DLD1 (cell line): ENCODE results near the gene TC2N.
"Not testable (repeated sequence)": the region's sequence is repeated elsewhere in the genome, so short reads cannot be mapped to it uniquely, and the experiment has no call there.

Experiments used
- in situ Hi-C: cut with HindIII; loops from 2 replicates; pipeline ENCODE4 v1.10.0; 2017; ENCODE audit warnings: low sequenced_read_pairs

TC2N gene

DNA sequence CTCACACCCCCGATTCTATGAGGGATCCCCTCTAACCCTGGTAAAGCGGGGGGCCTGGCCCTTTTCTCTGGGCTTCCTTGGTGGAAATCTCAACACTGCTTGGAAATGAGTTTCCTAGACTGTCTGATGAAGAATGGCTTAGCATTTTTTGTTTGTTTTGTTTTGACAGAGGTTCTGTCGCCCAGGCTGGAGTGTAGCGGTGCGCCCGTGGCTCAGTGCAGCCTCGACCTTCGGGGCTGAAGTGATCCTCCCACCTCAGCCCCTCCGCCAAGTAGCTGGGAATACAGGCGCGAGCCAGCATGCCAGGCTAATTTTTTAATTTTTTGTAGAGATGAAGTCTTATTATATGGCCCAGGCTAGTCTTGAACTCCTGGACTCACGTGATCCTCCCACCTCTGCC is 30.3 kb downstream of the TC2N start:
- in situ Hi-C loops = no loop called here

DNA sequence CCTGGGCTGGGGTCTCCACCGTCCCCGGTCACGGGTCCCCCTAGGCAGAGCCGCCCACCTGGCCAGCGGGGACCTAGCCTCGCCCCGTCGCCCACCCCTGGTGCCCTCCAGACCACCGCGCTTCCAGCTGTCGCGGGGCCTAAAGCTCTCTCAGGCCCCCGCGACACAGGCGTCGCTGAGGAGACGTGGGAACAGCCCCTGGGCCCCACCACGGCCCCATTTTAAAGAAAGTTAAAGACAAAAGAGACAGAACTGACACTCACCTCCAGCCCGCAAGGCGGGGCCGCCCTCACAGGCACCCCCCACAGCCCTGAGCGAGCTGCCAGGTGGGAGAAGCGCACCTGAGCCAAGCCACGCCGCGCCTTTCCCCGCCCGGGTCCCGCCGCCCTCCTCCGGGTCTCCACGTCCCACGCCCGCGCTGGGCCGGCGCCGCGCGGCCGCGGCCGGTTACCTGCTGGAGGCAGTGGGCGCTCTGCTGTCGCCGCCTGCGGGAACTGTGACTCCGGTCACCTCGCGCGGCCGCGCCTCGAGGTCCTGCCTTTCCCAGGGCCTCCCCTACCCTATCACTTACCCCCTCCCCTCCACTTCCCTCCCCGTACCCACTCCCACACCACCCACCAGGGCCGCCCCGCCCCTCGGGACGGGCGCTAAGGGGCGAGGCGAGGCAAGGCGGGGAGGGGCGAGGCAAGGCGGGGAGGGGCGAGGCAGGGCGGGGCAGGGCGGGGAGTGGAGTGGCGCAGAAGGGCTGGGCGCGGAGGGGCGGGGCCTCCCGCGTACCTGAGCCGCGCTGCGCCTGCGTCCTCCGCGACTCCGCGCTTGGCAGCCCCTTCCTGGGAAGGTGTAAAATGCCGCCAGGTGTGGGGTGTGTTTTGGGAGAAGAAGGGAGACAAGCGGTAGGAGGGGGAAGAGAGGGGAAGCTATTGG is 31.2 kb downstream of the TC2N start:
- in situ Hi-C loops = no loop called here

GRCh38 chr14:91835197-91835919 is 32.0 kb downstream of the TC2N start:
- in situ Hi-C loops = no loop called here

GRCh38 chr14:91834571-91834970 is 32.8 kb downstream of the TC2N start:
- in situ Hi-C loops = no loop called here

- in situ Hi-C loops = no loop called here
Measured at GRCh38 chr14:91831337-91831736, 36.0 kb downstream of the TC2N start.

- in situ Hi-C loops = no loop called here
Measured at GRCh38 chr14:91830777-91831176, 36.6 kb downstream of the TC2N start.

GRCh38 chr14:91829511-91829910 is 37.8 kb downstream of the TC2N start:
- in situ Hi-C loops = no loop called here

GRCh38 chr14:91827746-91828145 is 39.6 kb downstream of the TC2N start:
- in situ Hi-C loops = no loop called here

- in situ Hi-C loops = no loop called here
Measured at GRCh38 chr14:91817566-91818325, 49.6 kb downstream of the TC2N start.

GRCh38 chr14:91814317-91814716 is 53.0 kb downstream of the TC2N start:
- in situ Hi-C loops = no loop called here

DNA sequence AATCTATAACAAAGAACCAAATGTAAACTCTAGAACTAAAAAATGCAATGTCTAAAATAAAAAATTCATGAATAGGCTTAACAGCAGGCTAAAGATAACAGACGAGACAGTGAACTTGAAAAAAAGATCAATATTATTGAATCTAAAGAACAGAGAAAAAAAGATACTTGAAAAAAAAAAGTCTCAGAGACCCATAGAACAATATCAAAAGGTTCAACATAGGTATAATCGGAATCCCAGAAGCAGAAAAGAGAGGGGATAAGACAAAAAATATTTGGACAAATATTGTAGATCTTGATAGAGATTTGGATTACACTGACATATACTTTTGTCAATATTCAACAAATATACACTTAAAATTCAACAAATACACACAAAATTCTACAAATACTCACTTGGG is 56.6 kb downstream of the TC2N start:
- in situ Hi-C loops = no loop called here

DNA sequence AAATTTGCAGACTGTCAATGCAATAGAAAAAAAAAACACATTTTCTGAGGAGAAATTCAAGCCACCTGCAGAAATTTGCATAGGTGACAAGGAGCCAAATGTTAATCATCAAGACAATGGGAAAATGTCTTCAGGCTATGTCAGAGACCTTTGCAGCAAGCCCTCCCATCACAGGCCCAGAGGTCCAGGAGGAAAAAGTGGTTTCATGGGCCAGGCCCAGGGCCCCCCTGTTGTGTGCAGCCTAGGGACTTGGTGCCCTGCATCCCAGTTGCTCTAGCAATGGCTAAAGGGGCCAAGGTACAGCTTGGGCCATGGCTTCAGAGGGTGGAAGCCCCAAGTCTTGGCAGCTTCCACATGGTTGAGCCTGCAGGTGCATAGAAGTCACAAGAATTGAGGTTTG is 60.6 kb downstream of the TC2N start:
- in situ Hi-C loops = no loop called here

DNA sequence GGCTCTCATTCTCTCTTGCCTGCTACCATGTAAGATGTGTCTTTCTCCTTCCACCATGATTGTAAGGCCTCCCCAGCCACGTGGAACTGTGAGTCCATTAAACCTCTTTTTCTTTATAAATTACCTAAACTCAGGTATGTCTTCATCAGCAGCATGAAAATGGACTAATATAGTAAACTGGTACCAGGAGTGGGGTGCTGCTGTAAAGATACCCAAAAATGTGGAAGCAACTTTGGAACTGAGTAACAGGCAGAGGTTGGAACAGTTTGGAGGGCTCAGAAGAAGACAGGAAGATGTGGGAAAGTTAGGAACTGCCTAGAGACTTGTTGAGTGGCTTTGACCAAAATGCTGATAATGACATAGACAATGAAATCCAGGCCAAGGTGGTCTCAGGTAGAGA is 61.2 kb downstream of the TC2N start:
- in situ Hi-C loops = not testable (repeated sequence)

GRCh38 chr14:91805659-91806058 is 61.7 kb downstream of the TC2N start:
- in situ Hi-C loops = no loop called here

GRCh38 chr14:91801358-91801757 is 66.0 kb downstream of the TC2N start:
- in situ Hi-C loops = no loop called here

GRCh38 chr14:91796617-91797347 is 70.6 kb downstream of the TC2N start:
- in situ Hi-C loops = no loop called here

DNA sequence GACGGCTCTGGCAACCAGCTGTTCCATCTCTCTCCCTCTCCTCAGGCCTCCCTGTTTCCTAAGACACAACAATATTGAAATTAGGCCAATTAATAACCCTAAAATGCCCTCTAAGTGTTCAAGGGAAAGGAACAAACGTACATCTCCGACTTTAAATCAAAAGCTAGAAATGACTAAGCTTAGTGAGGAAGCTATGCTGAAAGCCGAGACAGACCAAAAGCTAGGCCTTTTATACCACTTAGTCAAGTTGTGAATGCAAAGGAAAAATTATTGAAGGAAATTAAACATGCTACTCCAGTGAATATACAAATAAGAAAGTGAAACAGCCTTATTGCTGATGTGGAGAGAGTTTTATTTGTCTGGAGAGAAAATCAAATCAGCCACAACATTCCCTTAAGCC is 73.6 kb downstream of the TC2N start:
- in situ Hi-C loops = no loop called here

DNA sequence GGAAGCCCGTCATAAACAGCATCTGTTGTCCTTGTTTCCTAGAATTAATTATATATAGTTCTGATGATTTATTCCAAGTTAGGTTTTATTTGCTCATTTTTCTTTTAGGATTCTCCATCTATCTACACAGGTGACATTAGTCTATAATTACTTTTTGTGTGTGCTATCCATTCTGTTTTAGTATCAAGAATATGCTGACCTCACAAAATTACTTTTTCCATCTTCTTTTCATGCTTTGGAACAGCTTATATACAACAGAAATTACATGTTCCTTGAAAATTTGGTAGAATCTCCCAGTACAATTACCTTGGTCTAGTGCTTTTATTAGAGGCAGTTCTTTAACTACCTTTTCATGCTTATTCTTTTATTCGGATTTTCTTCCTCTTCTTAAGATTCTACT is 81.1 kb downstream of the TC2N start:
- in situ Hi-C loops = no loop called here

DNA sequence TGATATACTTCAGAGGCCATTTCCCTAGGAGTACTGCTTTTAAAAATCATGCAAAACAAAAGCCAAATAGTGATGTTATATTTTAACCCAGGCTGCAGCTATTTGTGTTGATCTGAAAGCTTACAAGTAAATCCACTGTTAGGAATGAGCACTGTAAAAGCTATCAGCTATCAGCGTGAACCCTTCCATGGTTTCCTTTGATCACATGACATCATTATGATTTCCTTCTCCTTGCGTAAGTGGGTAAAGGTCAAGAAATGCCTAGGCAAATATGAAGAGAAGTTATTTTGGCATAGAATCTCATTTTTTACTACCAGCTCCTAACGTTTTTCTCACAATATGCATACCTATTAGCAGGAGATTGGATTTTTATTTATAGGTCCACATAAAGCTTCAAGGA is 86.9 kb downstream of the TC2N start:
- in situ Hi-C loops = no loop called here

DNA sequence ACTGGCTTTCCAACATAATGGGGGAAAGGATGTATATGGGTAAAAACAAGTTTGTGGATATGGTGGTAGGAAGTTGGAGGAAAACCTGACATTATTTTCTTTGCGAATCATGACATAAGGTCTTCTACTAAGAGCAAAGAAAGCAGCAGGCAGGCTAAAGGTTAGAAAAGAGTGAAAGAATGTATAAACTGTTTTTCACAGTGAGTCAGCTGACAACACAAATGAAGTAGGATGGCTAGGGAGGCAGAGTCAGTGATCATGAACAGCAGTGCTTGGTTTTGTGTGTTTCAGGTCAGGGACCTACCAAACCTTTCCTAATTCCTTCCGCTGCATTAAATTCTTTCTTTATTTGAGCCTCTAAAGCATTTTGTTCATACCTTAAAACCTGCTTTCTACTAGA is 89.1 kb downstream of the TC2N start:
- in situ Hi-C loops = no loop called here
